ENCODE measurements around the gene MAPK8. TPM values are rescaled to one million over a fixed set of nuclear protein-coding genes. Genes with fewer than 3 reads are reported as not detected.

MAPK8 gene
- polyA plus RNA-seq, 1 of the 3 experiments (the other 2 are of a cell fraction): 26.4 TPM

- H4K20me1 ChIP-seq (ENCODE audit: insufficient read depth): peaks cover 11% of the 10 kb centered on the region; the same call in 1 of the 2 replicates
- POLR2A ChIA-PET: no interaction called here
- DNase-seq: no peak
- TF ChIP-seq REST (IDR thresholded peaks at IDR 0.05; ENCODE audit: low read depth, low read length): peak; percentile 71; the same call in 1 of the 2 replicates
- TF ChIP-seq EZH2phosphoT487 (IDR thresholded peaks at IDR 0.05; ENCODE audit: borderline replicate concordance, low read depth): no peak
- no peak overlapping the region for H3K9ac ChIP-seq
- no peak overlapping the region; a peak in 1 of 4 replicates for H3K27ac ChIP-seq (ENCODE audit: low read depth in 2 of 2, low read length in 1 of 2)
- H3K27me3 ChIP-seq (ENCODE audit: insufficient read depth): no peaks in the 10 kb centered on the region
- no peaks in the 10 kb centered on the region for H3K9me3 ChIP-seq
- H3F3A ChIP-seq (replicated peaks; ENCODE audit: insufficient read depth): no peaks in the 10 kb centered on the region
- H3K9me2 ChIP-seq: no peaks in the 10 kb centered on the region
- H3K4me3 ChIP-seq (ENCODE audit: low read depth in 2 of 2, low read length in 1 of 2): no peak overlapping the region
- H3K36me3 ChIP-seq (replicated peaks in 1 of 2; ENCODE audit: control insufficient read depth in 1 of 2, insufficient read depth in 2 of 2, low read length in 1 of 2): peaks cover 0 to 10% of the 10 kb centered on the region in 2 experiments
- CTCF ChIA-PET: interaction anchor here (0.6 to 1.2 kb wide), 3 partner anchors 42 to 1038 kb away, joined by 3 read pairs; no protein-coding TSS in a partner anchor
- H3K79me2 ChIP-seq (ENCODE audit: insufficient read depth): peaks cover 54% of the 10 kb centered on the region; the same call in 1 of the 2 replicates
- H3K4me1 ChIP-seq (ENCODE audit: control insufficient read depth in 1 of 2, insufficient read depth in 2 of 2, low read depth in 1 of 2, low read length in 1 of 2): peaks cover 0 to 37% of the 10 kb centered on the region in 2 experiments; a peak in 2 of 4 replicates
- H2AFZ ChIP-seq (ENCODE audit: low read depth): no peak overlapping the region
- 97% methylated on average over 2 of the region's 2 CpGs for WGBS (ENCODE audit: low lambda C conversion rate)
- no peak overlapping the region for H3K4me2 ChIP-seq
Measured at GRCh38 chr10:48481385-48481784, 174.9 kb downstream of the MAPK8 start.

GRCh38 chr10:48482207-48482606, 175.7 kb downstream of the MAPK8 start:
- Histone ChIP-seq H2AFZ (ENCODE audit: low read depth) (no peak overlapping the region), H3K27ac (ENCODE audit: low read depth in 2 of 2, low read length in 1 of 2) (no peak overlapping the region), H3K9me3 (no peaks in the 10 kb centered on the region), H3K27me3 (ENCODE audit: insufficient read depth) (no peaks in the 10 kb centered on the region), H3K79me2 (ENCODE audit: insufficient read depth) (peaks cover 47% of the 10 kb centered on the region; the same call in 1 of the 2 replicates), H4K20me1 (ENCODE audit: insufficient read depth) (peaks cover 11% of the 10 kb centered on the region; the same call in 1 of the 2 replicates), H3F3A (replicated peaks; ENCODE audit: insufficient read depth) (no peaks in the 10 kb centered on the region), H3K4me2 (no peak overlapping the region), H3K4me3 (ENCODE audit: low read depth in 2 of 2, low read length in 1 of 2) (no peak overlapping the region), H3K36me3 (replicated peaks in 1 of 2; ENCODE audit: control insufficient read depth in 1 of 2, insufficient read depth in 2 of 2, low read length in 1 of 2) (peaks cover 0 to 17% of the 10 kb centered on the region in 2 experiments), H3K9ac (no peak overlapping the region), H3K9me2 (no peaks in the 10 kb centered on the region), H3K4me1 (ENCODE audit: control insufficient read depth in 1 of 2, insufficient read depth in 2 of 2, low read depth in 1 of 2, low read length in 1 of 2) (peaks cover 0 to 30% of the 10 kb centered on the region in 2 experiments; a peak in 2 of 4 replicates)
- ChIA-PET CTCF (interaction anchor here (1.5 kb wide), 1 partner anchor 174 kb away, joined by 4 read pairs; no protein-coding TSS in a partner anchor), POLR2A (no interaction called here)
- no peak for DNase-seq
- 86% methylated on average over 3 of the region's 3 CpGs for WGBS (ENCODE audit: low lambda C conversion rate)
- TF ChIP-seq IRF3 (IDR thresholded peaks at IDR 0.05; ENCODE audit: low read depth, low read length): no peak
- TF ChIP-seq USF1 (IDR thresholded peaks at IDR 0.05; ENCODE audit: borderline replicate concordance, low read depth): no peak
- TF ChIP-seq EP300 (IDR thresholded peaks at IDR 0.05; ENCODE audit: borderline replicate concordance in 1 of 2, low read depth in 1 of 2, low read length in 1 of 2): no peak
- TF ChIP-seq REST (IDR thresholded peaks at IDR 0.05; ENCODE audit: low read depth, low read length): no peak
- no peak for TF ChIP-seq GABPA (IDR thresholded peaks at IDR 0.05; ENCODE audit: low read depth)
- no peak for TF ChIP-seq SMC3 (IDR thresholded peaks at IDR 0.05; ENCODE audit: low read depth, low read length)
- no peak for TF ChIP-seq PBX3 (IDR thresholded peaks at IDR 0.05)
- TF ChIP-seq ZBTB33 (IDR thresholded peaks at IDR 0.05; ENCODE audit: borderline replicate concordance, low read depth): no peak
- TF ChIP-seq MXI1 (IDR thresholded peaks at IDR 0.05; ENCODE audit: low read depth, low read length): no peak
- no peak for TF ChIP-seq NRF1 (IDR thresholded peaks at IDR 0.05; ENCODE audit: low read depth, low read length)
- no peak for TF ChIP-seq MEF2A (IDR thresholded peaks at IDR 0.05; ENCODE audit: borderline replicate concordance, low read depth)
